Memory B cell (primary cell): ENCODE results near the gene TSBP1.

ENCODE experiments used
- ATAC-seq: fragments of 150-1000 bp; cut with Tn5 transposase; 2 replicates; pipeline ENCODE4 v1.10.0; 2021; ENCODE audit warnings: low read depth, mild to moderate bottlenecking, moderate library complexity
- DNase-seq, 2 donors: peaks; one replicate each; pipeline ENCODE4 v3.0.0; 2022; ENCODE audit warnings: low spot score in 2 of 2
- H3K27ac Mint-ChIP-seq: one replicate; pipeline ENCODE4 v1.8.0; 2022; ENCODE audit warnings: mild to moderate bottlenecking, moderate library complexity, mixed read lengths
- H3K27me3 Mint-ChIP-seq: one replicate; pipeline ENCODE4 v1.8.0; 2022; ENCODE audit warnings: mixed read lengths
- H3K36me3 Mint-ChIP-seq: one replicate; pipeline ENCODE4 v1.8.0; 2022; ENCODE audit warnings: mild to moderate bottlenecking, mixed read lengths
- H3K4me1 Mint-ChIP-seq: one replicate; pipeline ENCODE4 v1.8.0; 2022; ENCODE audit warnings: mixed read lengths
- H3K4me3 Mint-ChIP-seq: one replicate; pipeline ENCODE4 v1.8.0; 2022; ENCODE audit warnings: mild to moderate bottlenecking, moderate library complexity, mixed read lengths
- H3K9me3 Mint-ChIP-seq: one replicate; pipeline ENCODE4 v1.8.0; 2022; ENCODE audit warnings: mixed read lengths

The TSBP1 gene, protein sequence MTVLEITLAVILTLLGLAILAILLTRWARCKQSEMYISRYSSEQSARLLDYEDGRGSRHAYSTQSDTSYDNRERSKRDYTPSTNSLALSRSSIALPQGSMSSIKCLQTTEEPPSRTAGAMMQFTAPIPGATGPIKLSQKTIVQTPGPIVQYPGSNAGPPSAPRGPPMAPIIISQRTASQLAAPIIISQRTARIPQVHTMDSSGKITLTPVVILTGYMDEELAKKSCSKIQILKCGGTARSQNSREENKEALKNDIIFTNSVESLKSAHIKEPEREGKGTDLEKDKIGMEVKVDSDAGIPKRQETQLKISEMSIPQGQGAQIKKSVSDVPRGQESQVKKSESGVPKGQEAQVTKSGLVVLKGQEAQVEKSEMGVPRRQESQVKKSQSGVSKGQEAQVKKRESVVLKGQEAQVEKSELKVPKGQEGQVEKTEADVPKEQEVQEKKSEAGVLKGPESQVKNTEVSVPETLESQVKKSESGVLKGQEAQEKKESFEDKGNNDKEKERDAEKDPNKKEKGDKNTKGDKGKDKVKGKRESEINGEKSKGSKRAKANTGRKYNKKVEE

DNA sequence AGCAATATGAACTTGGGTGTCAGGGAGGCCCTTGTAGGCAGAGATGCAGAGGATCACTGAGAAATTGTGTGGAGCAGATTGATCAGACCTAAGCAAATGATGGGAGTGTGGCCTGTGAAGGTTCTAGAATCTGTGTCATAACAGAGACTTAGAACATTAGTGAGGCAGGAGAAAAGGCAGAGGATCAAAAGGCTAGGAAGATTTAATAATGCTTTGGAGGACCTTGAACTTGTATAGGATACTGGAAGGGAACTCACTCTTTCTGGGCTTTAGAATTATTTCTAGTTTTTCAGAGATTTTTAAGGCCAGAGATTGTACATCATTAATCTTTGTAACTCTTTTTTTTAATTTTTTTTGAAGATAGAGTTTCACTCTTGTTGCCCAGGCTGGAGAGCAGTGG is at the start of gene TSBP1:
TSBP1 (minus strand) TSS at position 101 of the 400 bp plus-strand sequence. CDS start 197 bp downstream, outside the sequence.
- H3K27ac Mint-ChIP-seq, result no peak within 1 kb of the TSS
- no peaks in the 10 kb centered on the region for H3K9me3 Mint-ChIP-seq
- DNase-seq, result no peak
- H3K27me3 Mint-ChIP-seq, result peaks cover 1% of the 10 kb centered on the region
- ATAC-seq, result no peak
- no peak within 1 kb of the TSS for H3K4me3 Mint-ChIP-seq
- H3K4me1 Mint-ChIP-seq, result peaks cover 8% of the 10 kb centered on the region
- peaks cover 4% of the 10 kb centered on the region for H3K36me3 Mint-ChIP-seq

DNA sequence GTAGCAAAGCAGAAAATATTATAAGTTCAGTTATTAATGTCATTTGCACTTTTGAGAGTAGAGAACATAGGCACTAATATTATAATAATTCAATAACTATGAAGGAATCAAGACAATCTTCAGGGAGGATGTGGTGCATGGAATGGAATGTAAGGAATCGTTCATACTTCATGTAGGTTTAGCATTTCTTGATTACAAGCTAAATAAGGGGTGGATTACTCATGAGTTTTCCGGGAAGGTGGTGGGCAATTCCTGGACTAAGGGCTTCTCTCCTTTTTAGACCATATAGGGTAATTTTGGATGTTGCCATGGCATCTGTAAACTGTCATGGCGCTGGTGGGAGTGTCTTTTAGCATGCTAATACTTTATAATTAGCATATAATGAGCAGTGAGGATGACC is 44.3 kb upstream of the TSBP1 start:
- no peak overlapping the region for H3K4me3 Mint-ChIP-seq
- no peak for DNase-seq
- H3K4me1 Mint-ChIP-seq, result peaks cover 11% of the 10 kb centered on the region
- no peak for ATAC-seq
- no peak overlapping the region for H3K27ac Mint-ChIP-seq
- H3K27me3 Mint-ChIP-seq, result peaks cover 9% of the 10 kb centered on the region
- no peaks in the 10 kb centered on the region for H3K36me3 Mint-ChIP-seq
- no peaks in the 10 kb centered on the region for H3K9me3 Mint-ChIP-seq

DNA sequence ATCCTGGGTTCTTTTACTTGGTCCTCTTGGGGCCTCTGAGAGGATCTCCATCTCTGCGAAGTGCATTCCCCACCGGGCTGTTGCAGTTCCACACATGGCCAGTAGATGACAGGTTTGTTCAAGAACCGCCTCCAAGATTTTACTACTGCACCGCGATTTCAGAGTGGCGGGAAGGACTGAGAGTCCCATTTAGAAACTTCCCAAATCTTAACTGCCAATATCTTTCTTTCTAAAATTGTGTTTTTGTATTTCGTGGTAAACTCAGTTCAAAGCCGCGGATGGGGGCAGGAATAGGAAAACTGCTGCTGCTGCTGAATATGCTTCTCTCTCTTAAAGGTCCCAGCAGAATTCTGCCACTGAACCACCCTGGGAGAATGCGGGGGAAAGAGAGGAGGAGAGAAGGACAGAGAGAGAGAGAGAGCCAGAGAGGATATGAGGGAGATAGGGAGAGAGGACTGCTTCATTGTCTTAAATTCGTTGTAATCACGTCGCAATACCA is 43.9 kb upstream of the TSBP1 start:
- peak; percentile 83 to 86 for DNase-seq
- H3K4me1 Mint-ChIP-seq, result peaks cover 11% of the 10 kb centered on the region
- peak overlapping the region; percentile 12 for H3K4me3 Mint-ChIP-seq
- H3K36me3 Mint-ChIP-seq, result no peaks in the 10 kb centered on the region
- ATAC-seq, result peak; percentile 64
- peaks cover 9% of the 10 kb centered on the region for H3K27me3 Mint-ChIP-seq
- H3K9me3 Mint-ChIP-seq, result no peaks in the 10 kb centered on the region
- no peak overlapping the region for H3K27ac Mint-ChIP-seq

DNA sequence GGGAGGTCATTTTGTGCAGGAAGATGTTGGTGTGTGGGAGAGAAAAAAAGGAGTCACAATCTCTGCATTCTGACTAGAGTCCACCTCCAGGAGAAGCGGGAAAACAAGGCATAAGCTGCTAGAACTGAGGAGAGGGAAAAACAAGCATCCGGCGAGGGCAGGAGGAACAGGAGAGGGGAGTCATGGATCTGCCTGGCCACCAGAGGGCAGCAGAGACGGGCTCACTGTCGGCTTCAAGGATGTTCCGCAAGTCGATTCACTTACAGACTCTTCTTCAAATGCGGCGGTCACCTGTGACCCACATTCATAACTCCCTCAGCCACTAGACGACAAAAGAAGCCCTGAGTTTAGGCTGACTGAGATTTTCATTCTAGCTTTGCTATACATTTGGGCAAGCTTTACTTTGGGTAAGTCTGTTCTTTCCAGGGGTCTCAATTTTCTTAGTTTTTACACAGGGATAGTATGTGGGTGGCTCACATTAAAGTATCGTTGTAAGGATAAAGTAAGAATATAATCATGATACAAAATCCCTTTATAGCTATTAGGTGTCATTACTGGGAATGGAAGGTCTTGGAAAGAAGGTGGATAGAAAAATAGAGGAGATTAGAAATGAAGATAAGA is 41.8 kb upstream of the TSBP1 start:
- Mint-ChIP-seq H3K27ac (peak overlapping the region; percentile 41), H3K4me3 (peak overlapping the region; percentile 28), H3K4me1 (peaks cover 11% of the 10 kb centered on the region), H3K27me3 (peaks cover 5% of the 10 kb centered on the region), H3K9me3 (no peaks in the 10 kb centered on the region), H3K36me3 (no peaks in the 10 kb centered on the region)
- ATAC-seq (peak; percentile 94), DNase-seq (peak; percentile 88 to 93)

DNA sequence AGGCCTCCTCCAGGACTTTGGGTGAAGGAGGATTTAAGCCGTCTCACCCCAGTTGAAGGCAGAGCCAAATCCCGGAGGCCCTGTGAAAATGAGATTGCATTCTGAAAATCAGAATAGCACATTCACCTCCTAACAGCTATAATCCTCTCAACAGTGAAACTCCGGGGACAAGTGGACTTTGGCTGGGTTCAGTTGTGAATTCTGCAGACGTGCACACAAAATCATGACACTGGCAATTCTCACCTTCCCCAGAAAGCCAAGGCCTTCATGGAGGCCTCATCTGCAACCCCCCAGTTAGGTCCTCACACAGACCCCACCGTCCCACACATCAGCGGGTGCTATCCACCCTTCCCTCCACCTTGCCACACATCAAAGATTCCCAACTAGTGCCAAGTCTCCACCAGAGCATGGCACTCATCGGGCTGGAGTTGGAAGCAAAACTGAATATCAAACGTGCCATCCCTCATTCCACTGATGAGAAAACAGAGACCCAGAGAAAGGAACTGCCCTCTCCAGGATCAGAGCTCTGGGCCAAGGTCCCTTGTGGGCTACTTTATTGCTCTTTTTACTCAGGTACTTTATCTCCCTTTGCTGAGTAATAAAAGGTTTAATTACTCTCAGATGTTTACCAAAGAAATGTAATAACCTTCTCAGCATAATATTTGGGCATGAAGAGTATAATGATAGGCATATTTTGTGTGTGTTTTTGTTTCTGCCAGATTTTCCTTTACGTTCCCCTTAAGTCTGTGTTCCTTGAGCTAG is 40.0 kb upstream of the TSBP1 start:
- Mint-ChIP-seq H3K27ac (no peak overlapping the region), H3K27me3 (peaks cover 5% of the 10 kb centered on the region), H3K4me1 (peaks cover 11% of the 10 kb centered on the region), H3K36me3 (no peaks in the 10 kb centered on the region), H3K4me3 (no peak overlapping the region), H3K9me3 (no peaks in the 10 kb centered on the region)
- DNase-seq, result no peak
- ATAC-seq, result no peak

DNA sequence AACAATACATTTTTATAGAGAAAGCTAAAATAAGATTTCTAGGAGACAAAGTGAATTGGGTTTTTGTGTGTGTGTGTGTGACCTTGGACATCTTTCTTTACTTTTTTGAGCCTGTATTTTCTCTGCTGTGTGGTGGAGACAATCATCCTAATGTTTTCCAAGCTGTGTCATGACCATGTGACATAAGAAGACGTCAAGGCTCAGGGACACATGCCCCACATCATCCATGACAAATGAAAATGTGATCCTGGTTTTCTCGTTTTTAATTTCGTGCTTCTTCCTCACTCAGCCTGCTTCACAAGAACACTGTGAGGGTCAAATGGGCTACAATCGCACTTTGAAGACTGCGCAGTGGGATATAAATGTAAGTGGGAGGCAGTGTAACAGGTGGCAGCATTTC is 39.2 kb upstream of the TSBP1 start:
- ATAC-seq (no peak), DNase-seq (no peak)
- no peaks in the 10 kb centered on the region for H3K9me3 Mint-ChIP-seq
- peaks cover 11% of the 10 kb centered on the region for H3K4me1 Mint-ChIP-seq
- no peak overlapping the region for H3K4me3 Mint-ChIP-seq
- peaks cover 5% of the 10 kb centered on the region for H3K27me3 Mint-ChIP-seq
- H3K27ac Mint-ChIP-seq, result no peak overlapping the region
- H3K36me3 Mint-ChIP-seq, result no peaks in the 10 kb centered on the region

DNA sequence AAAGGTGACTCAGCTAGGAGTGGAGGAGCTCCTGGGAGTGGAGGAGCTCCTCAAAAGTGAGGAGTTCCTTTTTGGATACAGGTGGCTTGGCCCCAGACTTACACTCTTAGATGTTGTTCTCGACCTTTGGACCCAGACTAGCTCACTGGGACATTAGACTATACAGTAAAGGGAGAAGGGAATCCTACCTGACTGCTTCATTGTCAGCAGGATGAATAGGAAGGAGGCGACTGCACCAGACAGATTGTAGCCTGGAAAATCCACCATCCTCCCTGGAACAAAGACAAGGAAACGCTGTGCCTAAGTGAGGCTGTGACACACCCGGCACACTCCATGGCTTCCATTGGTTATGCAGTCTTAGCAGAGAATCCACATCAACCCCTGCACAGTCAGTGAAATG is 35.2 kb upstream of the TSBP1 start, which contains the start of gene BTNL2:
BTNL2 (minus strand) TSS at position 325 of the 400 bp plus-strand sequence; CDS start at position 267, 58 bp downstream.
- peaks cover 1% of the 10 kb centered on the region for H3K27me3 Mint-ChIP-seq
- no peak for ATAC-seq
- no peak for DNase-seq
- no peaks in the 10 kb centered on the region for H3K36me3 Mint-ChIP-seq
- no peak within 1 kb of the TSS for H3K4me3 Mint-ChIP-seq
- H3K27ac Mint-ChIP-seq, result no peak within 1 kb of the TSS
- H3K9me3 Mint-ChIP-seq, result no peaks in the 10 kb centered on the region
- peaks cover 5% of the 10 kb centered on the region for H3K4me1 Mint-ChIP-seq

DNA sequence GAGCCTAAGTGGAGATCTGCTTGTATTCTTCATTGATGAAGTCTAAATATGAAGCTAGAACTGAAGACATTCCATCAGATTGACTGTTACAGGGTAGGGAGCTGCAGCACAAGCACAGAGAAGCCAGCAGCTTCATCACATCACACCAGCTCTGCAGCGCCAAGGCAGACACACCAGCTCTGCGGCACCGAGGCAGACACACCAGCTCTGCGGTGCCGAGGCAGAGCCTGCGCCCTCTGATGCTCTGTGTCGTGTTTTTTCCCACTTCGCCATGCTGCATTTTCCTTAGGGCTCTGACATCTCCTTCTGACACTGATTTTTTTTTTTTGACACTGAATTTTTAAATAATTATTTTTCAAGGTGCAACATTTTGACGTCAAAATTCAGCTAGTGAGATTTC is 34.5 kb upstream of the TSBP1 start:
- peaks cover 5% of the 10 kb centered on the region for H3K4me1 Mint-ChIP-seq

DNA sequence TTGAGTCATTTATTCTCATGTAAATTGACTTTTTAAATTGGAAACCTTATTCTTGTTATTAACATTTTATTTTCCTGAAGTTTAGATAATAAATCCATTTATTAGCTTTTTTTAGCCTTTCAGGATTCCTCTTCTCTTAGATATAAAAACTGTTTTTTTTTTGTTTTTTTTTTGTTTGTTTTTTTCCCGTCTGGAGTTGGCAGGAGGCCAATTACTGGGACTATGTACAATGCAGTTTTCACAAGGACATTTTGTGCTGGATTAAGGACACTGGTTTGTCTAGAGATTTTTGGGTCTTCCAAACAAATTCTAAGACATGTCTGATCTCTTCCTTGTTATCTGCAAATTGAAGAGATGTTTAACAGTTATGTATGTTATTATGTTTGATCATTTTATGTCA is 34.0 kb upstream of the TSBP1 start:
- Mint-ChIP-seq H3K9me3 (no peaks in the 10 kb centered on the region), H3K4me1 (peaks cover 5% of the 10 kb centered on the region), H3K27me3 (peaks cover 1% of the 10 kb centered on the region), H3K4me3 (no peak overlapping the region), H3K27ac (no peak overlapping the region), H3K36me3 (no peaks in the 10 kb centered on the region)
- ATAC-seq (no peak), DNase-seq (no peak)

More for the DNA sequence above, 34.5 kb upstream of the TSBP1 start:
- Mint-ChIP-seq H3K4me3 (no peak overlapping the region), H3K9me3 (no peaks in the 10 kb centered on the region), H3K27me3 (peaks cover 1% of the 10 kb centered on the region), H3K27ac (no peak overlapping the region), H3K36me3 (no peaks in the 10 kb centered on the region)
- no peak for ATAC-seq
- DNase-seq, result no peak

DNA sequence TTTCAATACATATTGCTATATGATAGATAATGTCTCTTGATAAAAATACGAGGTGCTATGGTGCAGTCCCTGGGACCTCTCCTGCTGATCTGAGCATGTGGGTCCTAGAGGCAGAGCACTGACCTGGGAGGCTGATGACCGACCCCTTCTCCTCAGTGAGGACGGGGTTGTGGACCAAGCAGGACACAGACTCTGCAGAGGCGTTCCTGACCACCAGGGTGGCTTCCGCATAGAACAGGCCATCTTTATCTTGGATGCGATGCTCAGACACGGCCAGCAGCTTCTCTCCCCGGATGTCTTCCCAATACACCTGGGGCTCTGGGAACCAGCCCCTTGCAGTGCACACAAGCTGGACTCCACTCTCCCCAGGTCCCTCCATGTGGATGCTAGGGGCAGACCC is 31.1 kb upstream of the TSBP1 start:
- Mint-ChIP-seq H3K27ac (no peak overlapping the region), H3K36me3 (no peaks in the 10 kb centered on the region), H3K9me3 (no peaks in the 10 kb centered on the region), H3K4me3 (no peak overlapping the region), H3K4me1 (peaks cover 5% of the 10 kb centered on the region), H3K27me3 (no peaks in the 10 kb centered on the region)
- DNase-seq (no peak), ATAC-seq (no peak)

DNA sequence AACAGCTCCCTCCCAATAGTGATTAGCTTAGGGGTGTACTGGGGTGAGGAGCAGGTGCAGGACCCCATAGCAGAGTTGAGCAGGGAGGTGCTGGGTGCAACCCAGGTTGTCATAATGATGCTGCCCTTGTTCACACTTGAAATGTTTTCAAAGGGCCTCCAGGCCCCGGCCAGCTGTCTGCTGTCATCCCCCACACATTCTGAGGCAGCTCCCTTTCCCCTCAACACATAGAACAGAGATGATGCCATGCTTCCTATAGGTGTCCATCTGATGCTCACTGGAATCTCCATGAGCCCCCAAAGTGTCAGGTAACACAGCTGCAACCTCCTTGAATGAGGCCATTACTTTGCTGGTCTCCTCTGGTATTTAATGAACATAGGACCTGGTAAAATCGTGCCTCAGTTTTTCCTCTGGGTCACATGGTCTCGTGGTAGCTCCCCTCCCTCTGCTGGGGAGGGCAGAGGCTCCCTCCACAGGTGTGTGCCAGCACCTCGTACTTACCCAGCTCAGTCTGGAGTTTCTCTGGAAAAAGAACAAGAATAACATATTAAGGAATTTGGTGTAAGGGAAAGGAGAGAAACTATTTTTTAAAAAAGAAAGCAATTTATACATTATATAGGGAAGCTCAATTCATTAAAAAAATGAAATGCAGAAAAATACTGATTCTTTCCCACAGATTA is 29.7 kb upstream of the TSBP1 start:
- Mint-ChIP-seq H3K27me3 (no peaks in the 10 kb centered on the region), H3K4me3 (no peak overlapping the region), H3K27ac (no peak overlapping the region), H3K36me3 (no peaks in the 10 kb centered on the region), H3K4me1 (peaks cover 10% of the 10 kb centered on the region), H3K9me3 (no peaks in the 10 kb centered on the region)
- DNase-seq, result no peak
- no peak for ATAC-seq

DNA sequence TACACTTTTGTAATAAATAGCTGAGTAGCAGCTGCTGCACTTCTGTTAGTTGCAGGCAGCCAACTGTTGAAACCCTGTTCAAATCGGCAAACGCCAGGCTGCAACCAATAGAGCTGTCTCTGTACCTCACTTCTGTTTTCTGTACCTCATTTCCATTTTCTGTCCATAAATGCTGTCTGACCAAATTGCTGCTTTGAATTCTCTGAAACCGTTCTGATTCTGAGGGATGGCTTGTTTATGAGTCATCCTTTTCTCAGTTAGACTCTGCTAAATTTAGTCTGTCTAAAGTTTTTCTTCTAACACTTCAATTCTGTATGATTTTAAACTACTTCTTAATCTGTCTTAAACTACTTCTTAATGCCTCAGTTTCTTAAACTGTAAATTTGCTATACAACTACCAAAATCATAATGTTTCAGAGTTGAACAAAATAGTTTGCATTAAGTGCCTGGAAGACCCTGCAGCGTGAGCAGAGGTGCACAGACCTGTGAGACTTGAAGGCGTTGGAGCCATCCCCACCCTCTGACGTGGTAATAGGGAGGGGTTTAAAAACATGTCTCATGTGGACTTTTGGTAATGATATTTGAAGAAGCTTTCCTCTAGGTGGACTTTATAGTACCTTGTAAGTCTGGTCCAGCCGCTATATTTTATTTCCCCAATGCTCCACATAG is 25.7 kb upstream of the TSBP1 start:
- H3K4me3 Mint-ChIP-seq, result peak overlapping the region; percentile 67
- H3K4me1 Mint-ChIP-seq, result peaks cover 10% of the 10 kb centered on the region
- ATAC-seq (peak; percentile 90), DNase-seq (peak in 1 of 2 donors; percentile 28)
- peaks cover 2% of the 10 kb centered on the region for H3K36me3 Mint-ChIP-seq
- H3K9me3 Mint-ChIP-seq, result no peaks in the 10 kb centered on the region
- H3K27me3 Mint-ChIP-seq, result no peaks in the 10 kb centered on the region
- H3K27ac Mint-ChIP-seq, result peak overlapping the region; percentile 22

DNA sequence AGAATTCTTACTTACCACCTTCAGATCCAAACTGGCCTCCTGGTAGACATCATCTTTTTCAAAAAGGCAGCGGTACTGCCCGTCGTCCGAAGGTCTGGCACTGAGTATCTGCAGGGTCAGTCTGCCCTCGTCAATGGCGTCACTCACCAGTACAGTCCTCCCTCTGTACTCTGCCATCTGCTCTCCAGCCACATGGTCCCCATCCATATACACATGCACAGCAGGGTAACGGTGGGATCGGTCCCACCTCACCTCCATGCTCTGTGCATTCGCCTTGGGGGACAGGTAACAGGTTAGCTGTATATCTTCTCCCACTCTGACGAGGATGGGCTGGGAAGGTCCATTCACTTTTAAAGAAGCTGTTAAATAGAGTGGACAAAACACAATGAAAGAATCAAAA is 24.3 kb upstream of the TSBP1 start:
- Mint-ChIP-seq H3K27ac (no peak overlapping the region), H3K4me1 (peaks cover 10% of the 10 kb centered on the region), H3K36me3 (peaks cover 2% of the 10 kb centered on the region)

More for the DNA sequence above, 24.3 kb upstream of the TSBP1 start:
- DNase-seq, result no peak
- no peak for ATAC-seq
- H3K27me3 Mint-ChIP-seq, result no peaks in the 10 kb centered on the region
- no peaks in the 10 kb centered on the region for H3K9me3 Mint-ChIP-seq
- no peak overlapping the region for H3K4me3 Mint-ChIP-seq
